HepG2 (cell line): ENCODE results near the gene PIM3. TPM values are rescaled to one million over a fixed set of nuclear protein-coding genes. Genes with fewer than 3 reads are reported as not detected.

Experiments used
- ATAC-seq: fragments of 200-7000 bp; cut with Tn5 transposase; 3 replicates; pipeline ENCODE4 v1.9.1; 2020; ENCODE audit warnings: mild to moderate bottlenecking, moderate library complexity
- BruUV-seq: library from RNA; stranded (reverse); fragments of 400-500 nt; replicated peaks from 2 replicates; lab custom pipeline; 2021; lab: Mats Ljungman, UMichigan
- CTCF ChIA-PET: fragments of 300-600 bp; formaldehyde crosslinking; extraction: SDS; loops from one replicate; lab custom pipeline; 2021; ENCODE audit warnings: low total read pairs, inconsistent platforms, low intra/inter-chr PET ratio; lab: Yijun Ruan, JAX
- POLR2A ChIA-PET: fragments of 350-600 bp; sonication (Branson Sonifier 250); formaldehyde crosslinking; loops from one replicate; lab custom pipeline; 2020; ENCODE audit warnings: antibody characterized with exemption, inconsistent platforms; lab: Yijun Ruan, JAX
- DNase-seq: peaks from one replicate; pipeline ENCODE4 v3.0.0-alpha.2; 2015; ENCODE audit warnings: low spot score
- FAIRE-seq: peaks from 3 replicates; lab custom pipeline; 2011; peaks lifted over from hg19 to GRCh38; lab: Jason Lieb, UNC
- H2AFZ ChIP-seq: one replicate; pipeline ENCODE4 v1.6.1; 2011; ENCODE audit warnings: low read length, inconsistent platforms
- H3K27ac ChIP-seq: fragments of 300-600 bp; 3 replicates; pipeline ENCODE4 v1.8.0; 2011; ENCODE audit warnings: mixed run types, mild to moderate bottlenecking, mixed read lengths, low read length, inconsistent platforms; ENCODE audit not compliant: insufficient read depth; ENCODE audit errors: extremely low read length
- H3K27me3 ChIP-seq, 2 experiments: fragments of 200-600 bp in 1 of 2; 2 replicates in 1 of 2; 3 replicates in 1 of 2; pipeline versions ENCODE4 v1.6.0 to v1.8.0; 2011; ENCODE audit warnings: low read length in 2 of 2, mild to moderate bottlenecking in 2 of 2, moderate library complexity in 2 of 2, inconsistent platforms in 1 of 2; ENCODE audit not compliant: insufficient read depth in 2 of 2, control insufficient read depth in 1 of 2
- H3K36me3 ChIP-seq, 2 experiments: fragments of 200-600 bp in 1 of 2; replicated peaks in 1 of 2; 2 replicates in 1 of 2; 3 replicates in 1 of 2; pipeline versions ENCODE4 v1.5.1 to v1.8.0; 2011; ENCODE audit warnings: low read length in 2 of 2, inconsistent platforms in 1 of 2; ENCODE audit not compliant: insufficient read depth in 2 of 2, control insufficient read depth in 1 of 2
- H3K4me1 ChIP-seq: 2 replicates; pipeline ENCODE4 v1.5.1; 2012; ENCODE audit warnings: low read length, inconsistent platforms; ENCODE audit not compliant: insufficient read depth
- H3K4me2 ChIP-seq: 2 replicates; pipeline ENCODE4 v1.6.0; 2011; ENCODE audit warnings: low read depth, low read length, inconsistent platforms
- H3K4me3 ChIP-seq, 3 experiments: fragments of 200-600 bp in 1 of 3; sonication (generic), shearing (Covaris generic) in 1 of 3; replicated peaks in 1 of 3; 2 replicates each; pipeline ENCODE4 v1.5.1; 2011 to 2016; ENCODE audit warnings: low read length in 3 of 3, inconsistent platforms in 2 of 3, low read depth in 2 of 3, mild to moderate bottlenecking in 2 of 3, control low read depth in 1 of 3, mixed read lengths in 1 of 3; ENCODE audit not compliant: insufficient read depth in 1 of 3
- H3K79me2 ChIP-seq: one replicate; pipeline ENCODE4 v1.6.1; 2011; ENCODE audit warnings: low read length, inconsistent platforms; ENCODE audit not compliant: insufficient read depth
- H3K9ac ChIP-seq: 2 replicates; pipeline ENCODE4 v1.6.0; 2011; ENCODE audit warnings: mild to moderate bottlenecking, low read depth, low read length, inconsistent platforms; ENCODE audit not compliant: insufficient read depth
- H3K9me3 ChIP-seq: 2 replicates; pipeline ENCODE4 v1.5.1; 2012; ENCODE audit warnings: mild to moderate bottlenecking, low read length
- H4K20me1 ChIP-seq: 2 replicates; pipeline ENCODE4 v1.6.0; 2011; ENCODE audit warnings: inconsistent platforms, mild to moderate bottlenecking, low read length, moderate library complexity; ENCODE audit not compliant: insufficient read depth
- HIC2 ChIP-seq: sonication (generic); formaldehyde crosslinking; IDR thresholded peaks from 2 replicates; pipeline ENCODE4 v1.9.0; 2022; ENCODE audit warnings: low read depth, missing genetic modification reagents
- IKZF1 ChIP-seq: fragments of 450-650 bp; IDR thresholded peaks from 2 replicates; pipeline ENCODE4 v1.7.1; 2016
- MZF1 ChIP-seq: sonication (generic); formaldehyde crosslinking; IDR thresholded peaks from 2 replicates; pipeline ENCODE4 v1.8.1; 2023; ENCODE audit warnings: mild to moderate bottlenecking, missing genetic modification reagents, borderline replicate concordance
- PHF5A ChIP-seq: IDR thresholded peaks from one replicate; pipeline ENCODE4 v1.6.1; 2018; ENCODE audit warnings: low read depth, missing genetic modification reagents; ENCODE audit not compliant: unreplicated experiment
- RBM39 ChIP-seq: fragments of 200-400 bp; formaldehyde crosslinking; IDR thresholded peaks from one replicate; pipeline ENCODE4 v1.6.1; 2018; ENCODE audit warnings: antibody characterized with exemption, mild to moderate bottlenecking, low read depth, low read length; ENCODE audit not compliant: poor library complexity, severe bottlenecking
- SNAI1 ChIP-seq: sonication (generic); formaldehyde crosslinking; IDR thresholded peaks from 2 replicates; pipeline ENCODE4 v1.5.0; 2020; ENCODE audit warnings: mild to moderate bottlenecking, missing genetic modification reagents, borderline replicate concordance
- ZMAT3 ChIP-seq: sonication (generic); formaldehyde crosslinking; conservative IDR thresholded peaks from 2 replicates; pipeline ENCODE4 v1.7.0; 2021; ENCODE audit warnings: missing genetic modification reagents
- WGBS: methylation state at CpG from one replicate; pipeline ENCODE4 v1.1.6; 2017; ENCODE audit warnings: low lambda C conversion rate; 5-methylcytosine and 5-hydroxymethylcytosine counted together
- in situ Hi-C: cut with HindIII; loops from 2 replicates; pipeline ENCODE4 v1.10.0; 2017; ENCODE audit warnings: low pct_unique_long_range_greater_than_20kb; ENCODE audit not compliant: extremely low pct_ligation_motif_present
- intact Hi-C: fragments of 100-400 bp; cut with micrococcal nuclease; formaldehyde crosslinking; loops from one replicate; pipeline ENCODE4 v1.10.0; 2022; ENCODE audit not compliant: unreplicated experiment
- polyA plus RNA-seq, 8 experiments: library from polyadenylated mRNA; depleted of rRNA in 3 of 8; stranded (reverse) in 7 of 8; unstranded in 1 of 8; fragments of >200 nt; fragmentation: Illumina TruSeq in 4 of 8; extraction: Trizol in 4 of 8; gene quantifications; 2 replicates each; pipeline versions ENCODE4 v1.2.1 to v1.2.3, GENCODE V29; 2011 to 2016; ENCODE audit warnings: low read depth in 4 of 8, missing spikeins in 1 of 8, mixed read lengths in 1 of 8; ENCODE audit not compliant: insufficient read depth in 1 of 8
- total RNA-seq, 5 experiments: library from RNA; depleted of rRNA; stranded (reverse); fragments of >200 nt; fragmentation: Illumina TruSeq; extraction: Trizol; gene quantifications; 2 replicates each; pipeline ENCODE4 v1.2.3, GENCODE V29; 2016; ENCODE audit warnings: low read depth in 1 of 5
- TF ChIP-seq, protein P1 (sequence below), 2 experiments: sonication (generic) in 1 of 2; formaldehyde crosslinking in 1 of 2; IDR thresholded peaks; 2 replicates each; pipeline versions ENCODE4 v1.5.1 to v1.6.1; 2011 to 2020; ENCODE audit warnings: borderline replicate concordance in 1 of 2, low read depth in 1 of 2, low read length in 1 of 2, mild to moderate bottlenecking in 1 of 2, missing genetic modification reagents in 1 of 2, moderate library complexity in 1 of 2
- TF ChIP-seq, protein P2 (sequence below): sonication (generic); formaldehyde crosslinking; IDR thresholded peaks from 2 replicates; pipeline ENCODE4 v1.5.0; 2020; ENCODE audit warnings: mild to moderate bottlenecking, missing genetic modification reagents, borderline replicate concordance

Gene PIM3
- total and polyA plus RNA-seq, 2 of the 13 experiments (the other 11 are each of a cell fraction or from before 2014, with no cell fraction given) = 21.6 to 31.2 TPM

DNA sequence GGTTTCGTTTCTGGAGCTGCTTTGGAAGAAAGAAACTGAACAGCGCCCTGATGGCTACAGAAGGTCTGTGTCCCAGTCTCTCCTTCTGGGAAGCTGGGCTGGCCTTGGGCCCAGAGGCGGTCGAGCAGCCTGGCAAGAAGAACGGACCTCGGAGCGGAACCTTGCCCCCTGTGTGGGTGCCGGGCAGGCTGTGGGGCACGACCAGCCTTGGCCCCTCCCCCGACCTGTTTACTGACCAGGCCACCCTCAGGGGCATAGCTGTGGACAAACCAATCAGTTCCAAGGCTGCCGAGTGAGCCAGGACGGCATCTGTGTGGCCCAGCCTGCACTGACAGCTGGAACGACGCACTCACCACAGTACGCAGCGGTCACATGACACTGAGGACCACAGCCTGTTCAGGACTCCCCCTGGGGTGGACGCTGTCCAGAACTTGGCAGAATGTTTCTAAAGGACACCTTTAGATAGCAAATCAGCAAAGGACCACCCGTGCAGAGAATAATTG, 7.2 kb downstream of the PIM3 start:
- in situ Hi-C loops = loop anchor here (5.0 kb wide), 1 partner anchor 35 kb away; no protein-coding TSS in a partner anchor
- intact Hi-C loops = loop anchor here (5.0 kb wide), 1 partner anchor 35 kb away; no protein-coding TSS in a partner anchor
- Histone ChIP-seq H4K20me1 (peaks cover 25% of the 10 kb centered on the region), H3K36me3 (peaks cover 5 to 15% of the 10 kb centered on the region in 2 experiments), H3K9ac (peak overlapping the region; percentile 67), H3K9me3 (no peaks in the 10 kb centered on the region), H3K79me2 (peaks cover 15% of the 10 kb centered on the region), H3K27ac (peak overlapping the region; percentile 84), H3K27me3 (no peaks in the 10 kb centered on the region), H3K4me1 (peaks cover 97% of the 10 kb centered on the region), H3K4me2 (peak overlapping the region; percentile 94), H3K4me3 (peak overlapping the region; percentile 24 to 99 (median 39)), H2AFZ (no peak overlapping the region)
- ChIA-PET CTCF (no interaction called here), POLR2A (interaction anchor here (1.0 to 16.4 kb wide), 12 partner anchors 9 to 540 kb away, joined by 3 to 722 read pairs (median 4); partner anchors contain the start of genes LMF2, NCAPH2 and PIM3)
- BruUV-seq = no TSS peak
- FAIRE-seq = no peak
- WGBS = 0% methylated on average over 4 of the region's 18 CpGs
- ATAC-seq = peak; percentile 28
- peak; percentile 70 for DNase-seq
- TF ChIP-seq PHF5A (CRISPR knock-in tag) (no peak), RBM39 (no peak), SNAI1 (no peak), ZMAT3 (CRISPR knock-in tag) (no peak), IKZF1 (no peak), HIC2 (CRISPR knock-in tag) (peak; percentile 99), MZF1 (no peak)
- TF ChIP-seq, protein P1, sequence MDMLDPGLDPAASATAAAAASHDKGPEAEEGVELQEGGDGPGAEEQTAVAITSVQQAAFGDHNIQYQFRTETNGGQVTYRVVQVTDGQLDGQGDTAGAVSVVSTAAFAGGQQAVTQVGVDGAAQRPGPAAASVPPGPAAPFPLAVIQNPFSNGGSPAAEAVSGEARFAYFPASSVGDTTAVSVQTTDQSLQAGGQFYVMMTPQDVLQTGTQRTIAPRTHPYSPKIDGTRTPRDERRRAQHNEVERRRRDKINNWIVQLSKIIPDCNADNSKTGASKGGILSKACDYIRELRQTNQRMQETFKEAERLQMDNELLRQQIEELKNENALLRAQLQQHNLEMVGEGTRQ (IDR thresholded peaks at IDR 0.05; ENCODE audit: low read depth, low read length) = peak; percentile 74
- TF ChIP-seq, protein P1 (CRISPR knock-in tag; IDR thresholded peaks at IDR 0.05; ENCODE audit: borderline replicate concordance) = peak; percentile 77; the same call in 1 of the 2 replicates
- TF ChIP-seq, protein P2, sequence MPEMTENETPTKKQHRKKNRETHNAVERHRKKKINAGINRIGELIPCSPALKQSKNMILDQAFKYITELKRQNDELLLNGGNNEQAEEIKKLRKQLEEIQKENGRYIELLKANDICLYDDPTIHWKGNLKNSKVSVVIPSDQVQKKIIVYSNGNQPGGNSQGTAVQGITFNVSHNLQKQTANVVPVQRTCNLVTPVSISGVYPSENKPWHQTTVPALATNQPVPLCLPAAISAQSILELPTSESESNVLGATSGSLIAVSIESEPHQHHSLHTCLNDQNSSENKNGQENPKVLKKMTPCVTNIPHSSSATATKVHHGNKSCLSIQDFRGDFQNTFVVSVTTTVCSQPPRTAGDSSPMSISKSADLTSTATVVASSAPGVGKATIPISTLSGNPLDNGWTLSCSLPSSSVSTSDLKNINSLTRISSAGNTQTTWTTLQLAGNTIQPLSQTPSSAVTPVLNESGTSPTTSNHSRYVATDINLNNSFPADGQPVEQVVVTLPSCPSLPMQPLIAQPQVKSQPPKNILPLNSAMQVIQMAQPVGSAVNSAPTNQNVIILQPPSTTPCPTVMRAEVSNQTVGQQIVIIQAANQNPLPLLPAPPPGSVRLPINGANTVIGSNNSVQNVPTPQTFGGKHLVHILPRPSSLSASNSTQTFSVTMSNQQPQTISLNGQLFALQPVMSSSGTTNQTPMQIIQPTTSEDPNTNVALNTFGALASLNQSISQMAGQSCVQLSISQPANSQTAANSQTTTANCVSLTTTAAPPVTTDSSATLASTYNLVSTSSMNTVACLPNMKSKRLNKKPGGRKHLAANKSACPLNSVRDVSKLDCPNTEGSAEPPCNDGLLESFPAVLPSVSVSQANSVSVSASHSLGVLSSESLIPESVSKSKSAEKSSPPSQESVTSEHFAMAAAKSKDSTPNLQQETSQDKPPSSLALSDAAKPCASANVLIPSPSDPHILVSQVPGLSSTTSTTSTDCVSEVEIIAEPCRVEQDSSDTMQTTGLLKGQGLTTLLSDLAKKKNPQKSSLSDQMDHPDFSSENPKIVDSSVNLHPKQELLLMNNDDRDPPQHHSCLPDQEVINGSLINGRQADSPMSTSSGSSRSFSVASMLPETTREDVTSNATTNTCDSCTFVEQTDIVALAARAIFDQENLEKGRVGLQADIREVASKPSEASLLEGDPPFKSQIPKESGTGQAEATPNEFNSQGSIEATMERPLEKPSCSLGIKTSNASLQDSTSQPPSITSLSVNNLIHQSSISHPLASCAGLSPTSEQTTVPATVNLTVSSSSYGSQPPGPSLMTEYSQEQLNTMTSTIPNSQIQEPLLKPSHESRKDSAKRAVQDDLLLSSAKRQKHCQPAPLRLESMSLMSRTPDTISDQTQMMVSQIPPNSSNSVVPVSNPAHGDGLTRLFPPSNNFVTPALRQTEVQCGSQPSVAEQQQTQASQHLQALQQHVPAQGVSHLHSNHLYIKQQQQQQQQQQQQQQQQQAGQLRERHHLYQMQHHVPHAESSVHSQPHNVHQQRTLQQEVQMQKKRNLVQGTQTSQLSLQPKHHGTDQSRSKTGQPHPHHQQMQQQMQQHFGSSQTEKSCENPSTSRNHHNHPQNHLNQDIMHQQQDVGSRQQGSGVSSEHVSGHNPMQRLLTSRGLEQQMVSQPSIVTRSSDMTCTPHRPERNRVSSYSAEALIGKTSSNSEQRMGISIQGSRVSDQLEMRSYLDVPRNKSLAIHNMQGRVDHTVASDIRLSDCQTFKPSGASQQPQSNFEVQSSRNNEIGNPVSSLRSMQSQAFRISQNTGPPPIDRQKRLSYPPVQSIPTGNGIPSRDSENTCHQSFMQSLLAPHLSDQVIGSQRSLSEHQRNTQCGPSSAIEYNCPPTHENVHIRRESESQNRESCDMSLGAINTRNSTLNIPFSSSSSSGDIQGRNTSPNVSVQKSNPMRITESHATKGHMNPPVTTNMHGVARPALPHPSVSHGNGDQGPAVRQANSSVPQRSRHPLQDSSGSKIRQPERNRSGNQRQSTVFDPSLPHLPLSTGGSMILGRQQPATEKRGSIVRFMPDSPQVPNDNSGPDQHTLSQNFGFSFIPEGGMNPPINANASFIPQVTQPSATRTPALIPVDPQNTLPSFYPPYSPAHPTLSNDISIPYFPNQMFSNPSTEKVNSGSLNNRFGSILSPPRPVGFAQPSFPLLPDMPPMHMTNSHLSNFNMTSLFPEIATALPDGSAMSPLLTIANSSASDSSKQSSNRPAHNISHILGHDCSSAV (CRISPR knock-in tag) = no peak
